Skeletal muscle tissue (tissue), 4 donors: ENCODE results near the gene KRTAP9-1. TPM values are rescaled to one million over a fixed set of nuclear protein-coding genes. Genes with fewer than 3 reads are reported as not detected.
"Not testable (repeated sequence)": the region's sequence is repeated elsewhere in the genome, so short reads cannot be mapped to it uniquely, and the experiment has no call there.

Experiments used
- H3K27ac ChIP-seq: one replicate; pipeline ENCODE4 v1.7.0; 2013; ENCODE audit warnings: mild to moderate bottlenecking, low read depth, low read length, inconsistent platforms
- H3K27me3 ChIP-seq, 3 donors: one replicate each; pipeline ENCODE4 v1.7.0; 2013; ENCODE audit warnings: low read length in 3 of 3; ENCODE audit not compliant: control insufficient read depth in 3 of 3, insufficient read depth in 3 of 3
- H3K36me3 ChIP-seq, 3 donors: one replicate each; pipeline ENCODE4 v1.7.0; 2013; ENCODE audit warnings: low read length in 3 of 3; ENCODE audit not compliant: control insufficient read depth in 3 of 3, insufficient read depth in 3 of 3
- H3K4me1 ChIP-seq, 3 donors: one replicate each; pipeline ENCODE4 v1.7.0; 2013; ENCODE audit warnings: low read length in 3 of 3, mild to moderate bottlenecking in 3 of 3; ENCODE audit not compliant: control insufficient read depth in 3 of 3, insufficient read depth in 3 of 3
- H3K4me3 ChIP-seq, 3 donors: one replicate each; pipeline ENCODE4 v1.7.0; 2013; ENCODE audit warnings: low read length in 3 of 3
- H3K9ac ChIP-seq, 3 donors: one replicate each; pipeline ENCODE4 v1.7.0; 2013; ENCODE audit warnings: low read length in 3 of 3, mild to moderate bottlenecking in 3 of 3, moderate library complexity in 2 of 3, low read depth in 1 of 3
- H3K9me3 ChIP-seq, 3 donors: one replicate each; pipeline ENCODE4 v1.7.0; 2013; ENCODE audit warnings: low read length in 3 of 3; ENCODE audit not compliant: control insufficient read depth in 3 of 3
- total RNA-seq: library from RNA; depleted of rRNA; stranded (reverse); fragments of >200 nt; gene quantifications from one replicate; pipeline ENCODE4 v1.2.3, GENCODE V29; 2014
- donor health status: Osteomylitis.

KRTAP9-1 gene
- total RNA-seq, 1 donor from 2014 or later, result not detected

GRCh38 chr17:41212524-41213169, 23.0 kb downstream of the KRTAP9-1 start:
- peaks cover 3 to 16% (median 14%) of the 10 kb centered on the region in 3 donors for H3K27me3 ChIP-seq
- no peak overlapping the region for H3K27ac ChIP-seq
- no peak overlapping the region for H3K4me3 ChIP-seq
- H3K9ac ChIP-seq, result no peak overlapping the region
- no peaks in the 10 kb centered on the region for H3K9me3 ChIP-seq
- no peaks in the 10 kb centered on the region for H3K36me3 ChIP-seq
- H3K4me1 ChIP-seq, result no peaks in the 10 kb centered on the region

- Histone ChIP-seq H3K27ac (no peak overlapping the region), H3K36me3 (no peaks in the 10 kb centered on the region)
Observed at GRCh38 chr17:41215681-41216080, 26.0 kb downstream of the KRTAP9-1 start.

GRCh38 chr17:41223821-41224220, 34.1 kb downstream of the KRTAP9-1 start:
- Histone ChIP-seq H3K27ac (no peak overlapping the region), H3K4me3 (no peak overlapping the region), H3K9ac (no peak overlapping the region), H3K9me3 (no peaks in the 10 kb centered on the region), H3K36me3 (no peaks in the 10 kb centered on the region), H3K27me3 (peaks cover 0 to 6% (median 0%) of the 10 kb centered on the region in 3 donors), H3K4me1 (no peaks in the 10 kb centered on the region)

More at GRCh38 chr17:41215681-41216080, 26.0 kb downstream of the KRTAP9-1 start:
- Histone ChIP-seq H3K9me3 (no peaks in the 10 kb centered on the region), H3K4me3 (no peak overlapping the region), H3K27me3 (peaks cover 0 to 16% (median 14%) of the 10 kb centered on the region in 3 donors), H3K9ac (no peak overlapping the region), H3K4me1 (no peaks in the 10 kb centered on the region)

GRCh38 chr17:41226051-41226450, 36.4 kb downstream of the KRTAP9-1 start:
- Histone ChIP-seq H3K27me3 (peaks cover 0 to 10% (median 0%) of the 10 kb centered on the region in 3 donors), H3K9me3 (no peaks in the 10 kb centered on the region), H3K9ac (no peak overlapping the region), H3K36me3 (no peaks in the 10 kb centered on the region), H3K27ac (no peak overlapping the region), H3K4me1 (no peaks in the 10 kb centered on the region), H3K4me3 (no peak overlapping the region)

GRCh38 chr17:41226598-41227095, 37.0 kb downstream of the KRTAP9-1 start, which contains the start of gene KRTAP9-2:
Gene KRTAP9-2, plus strand, starts transcription at chr17:41226648. Its CDS starts 7 bp downstream, at chr17:41226655.
- not testable (repeated sequence) for H3K36me3 ChIP-seq, H3K9me3 ChIP-seq, H3K4me1 ChIP-seq, H3K9ac ChIP-seq, H3K4me3 ChIP-seq, H3K27ac ChIP-seq
- H3K27me3 ChIP-seq, result peaks cover 0 to 10% (median 1%) of the 10 kb centered on the region in 3 donors

GRCh38 chr17:41230094-41230493, 40.4 kb downstream of the KRTAP9-1 start:
- H3K9me3 ChIP-seq, result no peaks in the 10 kb centered on the region
- H3K4me3 ChIP-seq, result no peak overlapping the region
- no peak overlapping the region for H3K27ac ChIP-seq
- H3K9ac ChIP-seq, result no peak overlapping the region
- H3K36me3 ChIP-seq, result no peaks in the 10 kb centered on the region
- peaks cover 0 to 22% (median 6%) of the 10 kb centered on the region in 3 donors for H3K27me3 ChIP-seq
- H3K4me1 ChIP-seq, result no peaks in the 10 kb centered on the region

- no peaks in the 10 kb centered on the region for H3K9me3 ChIP-seq
- H3K9ac ChIP-seq, result no peak overlapping the region
- H3K27ac ChIP-seq, result no peak overlapping the region
- peaks cover 0 to 16% (median 6%) of the 10 kb centered on the region in 3 donors for H3K27me3 ChIP-seq
- H3K36me3 ChIP-seq, result no peaks in the 10 kb centered on the region
- H3K4me3 ChIP-seq, result no peak overlapping the region
- no peaks in the 10 kb centered on the region for H3K4me1 ChIP-seq
Observed at GRCh38 chr17:41231731-41232130, 42.0 kb downstream of the KRTAP9-1 start.

GRCh38 chr17:41232399-41233105, 42.9 kb downstream of the KRTAP9-1 start, which contains the start of gene KRTAP9-3:
Gene KRTAP9-3, plus strand, starts transcription at chr17:41232449. Its CDS starts 53 bp downstream, at chr17:41232502.
- H3K9me3 ChIP-seq, H3K4me1 ChIP-seq, H3K36me3 ChIP-seq, H3K27ac ChIP-seq, H3K9ac ChIP-seq, H3K4me3 ChIP-seq: not testable (repeated sequence)
- H3K27me3 ChIP-seq, result peaks cover 0 to 16% (median 6%) of the 10 kb centered on the region in 3 donors

GRCh38 chr17:41237116-41237515, 47.4 kb downstream of the KRTAP9-1 start:
- H3K4me1 ChIP-seq, H3K27me3 ChIP-seq, H3K4me3 ChIP-seq, H3K9ac ChIP-seq, H3K36me3 ChIP-seq, H3K27ac ChIP-seq, H3K9me3 ChIP-seq: not testable (repeated sequence)

- not testable (repeated sequence) for H3K4me3 ChIP-seq, H3K9me3 ChIP-seq, H3K9ac ChIP-seq, H3K4me1 ChIP-seq, H3K36me3 ChIP-seq, H3K27me3 ChIP-seq, H3K27ac ChIP-seq
Observed at GRCh38 chr17:41237949-41238437, 48.3 kb downstream of the KRTAP9-1 start, which contains the start of gene KRTAP9-8. Gene KRTAP9-8, plus strand, starts transcription at chr17:41237999. Its CDS starts 53 bp downstream, at chr17:41238052.
